Left ventricle myocardium inferior (tissue), 1 donor: ENCODE results near the gene SLCO4A1. TPM values are rescaled to one million over a fixed set of nuclear protein-coding genes. Genes with fewer than 3 reads are reported as not detected.
A peak's percentile ranks its signal among the peaks of the same experiment; 100 is the strongest.
"Not testable (repeated sequence)": the region's sequence is repeated elsewhere in the genome, so short reads cannot be mapped to it uniquely, and the experiment has no call there.

ENCODE experiments used
- DNase-seq: peaks from one replicate; pipeline ENCODE4 v3.0.0-alpha.2; 2020
- H3K27ac ChIP-seq: fragments of 200-600 bp; replicated peaks from 2 replicates; pipeline ENCODE4 v1.8.0; 2021
- H3K27me3 ChIP-seq: fragments of 200-600 bp; 2 replicates; pipeline ENCODE4 v1.8.0; 2021; ENCODE audit warnings: low read depth
- H3K36me3 ChIP-seq: fragments of 200-600 bp; 2 replicates; pipeline ENCODE4 v1.8.0; 2021
- H3K4me1 ChIP-seq: fragments of 200-600 bp; 2 replicates; pipeline ENCODE4 v1.8.0; 2021
- H3K4me3 ChIP-seq: fragments of 200-600 bp; 2 replicates; pipeline ENCODE4 v1.8.0; 2021; ENCODE audit warnings: mild to moderate bottlenecking, moderate library complexity
- H3K9me3 ChIP-seq: fragments of 200-600 bp; replicated peaks from 2 replicates; pipeline ENCODE4 v1.8.0; 2021
- CTCF ChIP-seq: fragments of 200-600 bp; IDR thresholded peaks from 2 replicates; pipeline ENCODE4 v1.8.0; 2021; ENCODE audit warnings: antibody characterized with exemption, mild to moderate bottlenecking, borderline replicate concordance
- intact Hi-C: fragments of 100-400 bp; cut with micrococcal nuclease; formaldehyde crosslinking; loops from one replicate; pipeline ENCODE4 v1.11.0; 2022
- total RNA-seq: library from RNA; stranded (reverse); fragmentation: NEBNext Ultra II Directional; extraction: Animal tissue kit (Norgen Biotek cat#: 25700); gene quantifications from one replicate; pipeline ENCODE4 v1.2.1, GENCODE V29; 2021
- donor health status: DM: no; HTN: yes; CAD: no; lungs with severe emphysema.

The SLCO4A1 gene
- total RNA-seq, 1 donor from 2014 or later = 12.7 TPM

- H3K4me1 ChIP-seq = no peaks in the 10 kb centered on the region
- intact Hi-C loops = no loop called here
- H3K27ac ChIP-seq = no peak overlapping the region
- no peak for DNase-seq
- H3K27me3 ChIP-seq = peaks cover 75% of the 10 kb centered on the region
- no peaks in the 10 kb centered on the region for H3K36me3 ChIP-seq
- peaks cover 11% of the 10 kb centered on the region for H3K9me3 ChIP-seq
- no peak for TF ChIP-seq CTCF
- no peak overlapping the region for H3K4me3 ChIP-seq
These were observed 37.8 kb downstream of the SLCO4A1 start for GRCh38 chr20:62679978-62680589.

GRCh38 chr20:62682912-62683517 is 40.7 kb downstream of the SLCO4A1 start:
- H3K4me1 ChIP-seq = peaks cover 7% of the 10 kb centered on the region
- H3K27ac ChIP-seq = no peak overlapping the region
- H3K36me3 ChIP-seq = no peaks in the 10 kb centered on the region
- peaks cover 75% of the 10 kb centered on the region for H3K27me3 ChIP-seq
- peaks cover 11% of the 10 kb centered on the region for H3K9me3 ChIP-seq
- intact Hi-C loops = no loop called here
- no peak for DNase-seq
- no peak overlapping the region for H3K4me3 ChIP-seq
- TF ChIP-seq CTCF = no peak

GRCh38 chr20:62683660-62684322 is 41.5 kb downstream of the SLCO4A1 start:
- H3K9me3 ChIP-seq = peaks cover 11% of the 10 kb centered on the region
- H3K27ac ChIP-seq, H3K4me1 ChIP-seq, DNase-seq, H3K4me3 ChIP-seq, intact Hi-C loops, H3K36me3 ChIP-seq: not testable (repeated sequence)
- peaks cover 77% of the 10 kb centered on the region for H3K27me3 ChIP-seq

GRCh38 chr20:62684981-62685380 is 42.7 kb downstream of the SLCO4A1 start:
- intact Hi-C loops = no loop called here
- peaks cover 86% of the 10 kb centered on the region for H3K27me3 ChIP-seq
- H3K36me3 ChIP-seq = no peaks in the 10 kb centered on the region
- TF ChIP-seq CTCF = no peak
- peaks cover 5% of the 10 kb centered on the region for H3K9me3 ChIP-seq
- no peak overlapping the region for H3K4me3 ChIP-seq
- peaks cover 7% of the 10 kb centered on the region for H3K4me1 ChIP-seq
- no peak overlapping the region for H3K27ac ChIP-seq
- no peak for DNase-seq

DNA sequence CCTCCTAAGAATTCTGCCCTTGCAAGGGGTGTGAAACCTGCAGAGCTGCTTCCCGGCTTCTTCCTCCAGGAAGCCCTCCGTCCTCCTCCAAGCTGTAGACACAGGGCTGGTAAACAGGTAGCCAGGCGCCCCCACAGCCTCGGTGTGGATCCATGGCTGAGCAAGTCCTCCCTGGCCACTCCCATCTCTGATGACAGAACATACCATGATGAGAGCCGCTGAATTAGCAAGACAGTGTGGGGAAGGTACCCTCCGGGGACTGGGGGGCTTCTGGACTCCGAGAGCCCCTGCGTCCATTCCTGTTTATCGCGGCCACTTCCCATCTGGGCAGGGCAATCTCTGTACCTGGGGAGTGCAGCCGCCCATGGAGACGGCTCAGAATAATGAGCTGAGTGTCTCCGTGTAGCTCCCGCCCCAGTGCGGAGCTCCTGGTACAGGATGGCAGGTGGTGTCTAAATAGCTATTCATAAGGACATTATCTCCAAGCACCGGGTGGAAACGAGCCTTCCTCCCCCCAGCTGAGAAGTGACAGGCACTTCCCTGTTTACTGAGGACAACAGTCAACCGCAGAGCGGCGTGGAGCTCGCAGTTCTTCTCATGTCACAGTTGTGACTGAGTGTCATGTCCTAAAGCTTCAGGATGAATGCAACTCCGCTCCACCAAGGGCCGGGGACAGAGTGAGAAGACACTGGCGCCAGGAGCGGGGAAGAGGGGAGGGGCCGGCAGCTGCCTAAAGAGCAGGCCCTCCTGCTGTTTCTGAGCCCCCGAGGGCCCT is 43.7 kb downstream of the SLCO4A1 start:
- peak; percentile 29 for DNase-seq
- H3K4me1 ChIP-seq = peaks cover 7% of the 10 kb centered on the region
- no peak overlapping the region for H3K27ac ChIP-seq
- no peak overlapping the region for H3K4me3 ChIP-seq
- no peaks in the 10 kb centered on the region for H3K9me3 ChIP-seq
- peaks cover 86% of the 10 kb centered on the region for H3K27me3 ChIP-seq
- TF ChIP-seq CTCF = no peak
- H3K36me3 ChIP-seq = no peaks in the 10 kb centered on the region
- intact Hi-C loops = no loop called here
